OCI-LY1 (cell line): ENCODE results near the gene BUD31.
"Not testable (repeated sequence)": the region's sequence is repeated elsewhere in the genome, so short reads cannot be mapped to it uniquely, and the experiment has no call there.

Experiments
- H2AFZ ChIP-seq: fragments of 200-600 bp; sonication (generic), shearing (Covaris generic); 2 replicates; pipeline ENCODE4 v1.6.0; 2014; ENCODE audit warnings: antibody characterized with exemption, mild to moderate bottlenecking, low read length
- H3F3A ChIP-seq: fragments of 200-600 bp; sonication (generic), shearing (Covaris generic); 2 replicates; pipeline ENCODE4 v1.6.0; 2014; ENCODE audit warnings: mild to moderate bottlenecking, antibody characterized with exemption, low read length, moderate library complexity; ENCODE audit not compliant: insufficient read depth
- H3K27ac ChIP-seq: fragments of 200-600 bp; sonication (generic); 2 replicates; pipeline ENCODE4 v1.5.1; 2014; ENCODE audit warnings: low read length, mixed run types, mild to moderate bottlenecking, low read depth; ENCODE audit not compliant: poor library complexity, severe bottlenecking
- H3K27me3 ChIP-seq: fragments of 200-600 bp; sonication (generic); 2 replicates; pipeline ENCODE4 v1.6.0; 2014; ENCODE audit warnings: antibody characterized with exemption, mild to moderate bottlenecking, low read length, moderate library complexity; ENCODE audit not compliant: insufficient read depth
- H3K36me3 ChIP-seq: fragments of 200-600 bp; sonication (generic); 2 replicates; pipeline ENCODE4 v1.6.1; 2014; ENCODE audit warnings: mild to moderate bottlenecking, antibody characterized with exemption, low read length, moderate library complexity, mixed read lengths; ENCODE audit not compliant: insufficient read depth
- H3K4me1 ChIP-seq: fragments of 200-600 bp; sonication (generic); 2 replicates; pipeline ENCODE4 v1.5.1; 2014; ENCODE audit warnings: mild to moderate bottlenecking, low read length, moderate library complexity; ENCODE audit not compliant: insufficient read depth, severe bottlenecking
- H3K4me2 ChIP-seq: fragments of 200-600 bp; sonication (generic), shearing (Covaris generic); 2 replicates; pipeline ENCODE4 v1.6.1; 2014; ENCODE audit warnings: low read length
- H3K4me3 ChIP-seq: fragments of 200-600 bp; sonication (generic); 2 replicates; pipeline ENCODE4 v1.5.1; 2014; ENCODE audit warnings: low read length, low read depth, mild to moderate bottlenecking, mixed read lengths; ENCODE audit not compliant: poor library complexity, severe bottlenecking
- H3K79me2 ChIP-seq: fragments of 200-600 bp; shearing (Covaris generic); 2 replicates; pipeline ENCODE4 v1.6.1; 2016; ENCODE audit warnings: mixed run types, low read length, mixed read lengths; ENCODE audit not compliant: insufficient read depth
- H3K9ac ChIP-seq: fragments of 200-600 bp; sonication (generic), shearing (Covaris generic); 2 replicates; pipeline ENCODE4 v1.6.1; 2014; ENCODE audit warnings: mild to moderate bottlenecking, low read length, mixed read lengths
- H3K9me2 ChIP-seq: fragments of 200-600 bp; sonication (generic), shearing (Covaris generic); 2 replicates; pipeline ENCODE4 v1.6.1; 2014; ENCODE audit warnings: low read depth, mild to moderate bottlenecking, low read length, mixed read lengths
- H3K9me3 ChIP-seq: fragments of 200-600 bp; shearing (Covaris generic); 2 replicates; pipeline ENCODE4 v1.6.1; 2014; ENCODE audit warnings: low read length, mixed read lengths
- H4K20me1 ChIP-seq: fragments of 200-600 bp; sonication (generic), shearing (Covaris generic); 2 replicates; pipeline ENCODE4 v1.6.0; 2016; ENCODE audit warnings: mild to moderate bottlenecking, low read length; ENCODE audit not compliant: insufficient read depth
- EZH2 ChIP-seq: fragments of 200-600 bp; sonication (generic), shearing (Covaris generic); IDR thresholded peaks from 2 replicates; pipeline ENCODE4 v1.8.0; 2017; ENCODE audit warnings: borderline replicate concordance, mixed run types, mild to moderate bottlenecking, antibody characterized with exemption, low read length, moderate library complexity, mixed read lengths
- TF ChIP-seq, protein P1 (sequence below): fragments of 200-600 bp; sonication (generic), shearing (Covaris generic); IDR thresholded peaks from 2 replicates; pipeline ENCODE4 v1.5.1; 2017; ENCODE audit warnings: mild to moderate bottlenecking, antibody characterized with exemption, low read length, moderate library complexity, mixed read lengths

Gene BUD31

DNA sequence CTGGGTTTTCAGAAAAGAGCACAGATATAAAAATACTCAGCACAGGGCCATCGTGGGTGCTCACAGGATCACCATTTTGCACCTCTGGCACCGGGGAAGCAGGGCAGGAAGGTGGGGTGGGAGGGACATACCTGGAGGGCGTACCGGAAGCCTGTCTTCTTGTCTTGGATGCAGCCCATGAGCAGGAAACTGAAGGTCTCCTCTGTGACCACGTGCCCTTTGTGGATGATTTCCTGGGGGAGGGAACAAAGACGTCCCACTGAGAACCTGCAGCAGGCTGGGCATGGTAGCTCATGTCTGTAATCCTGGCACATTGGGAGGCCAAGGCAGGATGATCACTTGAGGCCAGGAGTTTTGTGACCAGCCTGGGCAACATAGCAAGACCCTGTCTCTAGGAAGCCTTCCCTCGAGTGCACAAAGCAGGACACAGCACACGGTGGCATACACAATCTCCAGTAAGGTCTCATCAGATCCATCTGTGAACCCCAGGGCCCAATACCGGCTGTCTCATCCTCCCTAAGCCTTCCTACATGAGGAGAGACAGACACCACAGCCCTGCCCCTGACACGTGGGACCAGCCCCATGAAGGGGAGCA is 20.3 kb downstream of the BUD31 start:
- Histone ChIP-seq H3K36me3 (peaks cover 71% of the 10 kb centered on the region), H3K4me1 (no peaks in the 10 kb centered on the region), H3K9me3 (no peaks in the 10 kb centered on the region)

DNA sequence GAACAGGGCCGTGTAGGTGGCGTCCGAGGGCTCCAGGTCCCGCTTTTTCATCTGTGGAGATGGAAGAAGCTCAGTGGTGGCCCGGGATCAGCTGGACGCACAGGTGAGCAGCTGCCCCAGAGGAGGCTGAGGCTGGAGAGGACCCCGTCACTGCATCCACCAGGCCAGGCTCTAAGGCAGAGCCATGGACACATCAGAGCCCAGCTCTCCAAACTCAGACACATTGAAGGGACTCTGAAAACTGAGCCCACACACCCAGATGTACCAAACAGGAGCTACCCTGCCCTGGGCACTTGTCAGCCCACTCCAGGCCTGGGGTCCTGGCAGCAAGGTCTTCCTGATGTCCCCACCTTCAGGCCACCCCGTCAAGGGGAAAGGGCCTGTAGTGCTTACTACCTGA is 21.0 kb downstream of the BUD31 start:
- no peak overlapping the region for H3K4me3 ChIP-seq
- H4K20me1 ChIP-seq, result no peaks in the 10 kb centered on the region
- H2AFZ ChIP-seq, result no peak overlapping the region
- H3K79me2 ChIP-seq, result no peaks in the 10 kb centered on the region
- H3K27me3 ChIP-seq, result no peaks in the 10 kb centered on the region
- no peaks in the 10 kb centered on the region for H3K9me2 ChIP-seq
- H3K36me3 ChIP-seq, result peaks cover 71% of the 10 kb centered on the region
- no peaks in the 10 kb centered on the region for H3F3A ChIP-seq
- no peak for TF ChIP-seq EZH2
- TF ChIP-seq, protein P1, sequence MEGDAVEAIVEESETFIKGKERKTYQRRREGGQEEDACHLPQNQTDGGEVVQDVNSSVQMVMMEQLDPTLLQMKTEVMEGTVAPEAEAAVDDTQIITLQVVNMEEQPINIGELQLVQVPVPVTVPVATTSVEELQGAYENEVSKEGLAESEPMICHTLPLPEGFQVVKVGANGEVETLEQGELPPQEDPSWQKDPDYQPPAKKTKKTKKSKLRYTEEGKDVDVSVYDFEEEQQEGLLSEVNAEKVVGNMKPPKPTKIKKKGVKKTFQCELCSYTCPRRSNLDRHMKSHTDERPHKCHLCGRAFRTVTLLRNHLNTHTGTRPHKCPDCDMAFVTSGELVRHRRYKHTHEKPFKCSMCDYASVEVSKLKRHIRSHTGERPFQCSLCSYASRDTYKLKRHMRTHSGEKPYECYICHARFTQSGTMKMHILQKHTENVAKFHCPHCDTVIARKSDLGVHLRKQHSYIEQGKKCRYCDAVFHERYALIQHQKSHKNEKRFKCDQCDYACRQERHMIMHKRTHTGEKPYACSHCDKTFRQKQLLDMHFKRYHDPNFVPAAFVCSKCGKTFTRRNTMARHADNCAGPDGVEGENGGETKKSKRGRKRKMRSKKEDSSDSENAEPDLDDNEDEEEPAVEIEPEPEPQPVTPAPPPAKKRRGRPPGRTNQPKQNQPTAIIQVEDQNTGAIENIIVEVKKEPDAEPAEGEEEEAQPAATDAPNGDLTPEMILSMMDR, result no peak
- H3K9ac ChIP-seq, result no peak overlapping the region
- no peak overlapping the region for H3K27ac ChIP-seq
- H3K4me2 ChIP-seq, result no peak overlapping the region
- H3K4me1 ChIP-seq, result no peaks in the 10 kb centered on the region
- no peaks in the 10 kb centered on the region for H3K9me3 ChIP-seq

More for the DNA sequence above, 20.3 kb downstream of the BUD31 start:
- Histone ChIP-seq H3K27ac (no peak overlapping the region), H3K4me3 (no peak overlapping the region), H2AFZ (no peak overlapping the region), H3K9me2 (no peaks in the 10 kb centered on the region), H4K20me1 (no peaks in the 10 kb centered on the region), H3K27me3 (no peaks in the 10 kb centered on the region), H3K9ac (no peak overlapping the region), H3K79me2 (no peaks in the 10 kb centered on the region), H3K4me2 (no peak overlapping the region), H3F3A (no peaks in the 10 kb centered on the region)
- TF ChIP-seq, protein P1, result no peak
- no peak for TF ChIP-seq EZH2

DNA sequence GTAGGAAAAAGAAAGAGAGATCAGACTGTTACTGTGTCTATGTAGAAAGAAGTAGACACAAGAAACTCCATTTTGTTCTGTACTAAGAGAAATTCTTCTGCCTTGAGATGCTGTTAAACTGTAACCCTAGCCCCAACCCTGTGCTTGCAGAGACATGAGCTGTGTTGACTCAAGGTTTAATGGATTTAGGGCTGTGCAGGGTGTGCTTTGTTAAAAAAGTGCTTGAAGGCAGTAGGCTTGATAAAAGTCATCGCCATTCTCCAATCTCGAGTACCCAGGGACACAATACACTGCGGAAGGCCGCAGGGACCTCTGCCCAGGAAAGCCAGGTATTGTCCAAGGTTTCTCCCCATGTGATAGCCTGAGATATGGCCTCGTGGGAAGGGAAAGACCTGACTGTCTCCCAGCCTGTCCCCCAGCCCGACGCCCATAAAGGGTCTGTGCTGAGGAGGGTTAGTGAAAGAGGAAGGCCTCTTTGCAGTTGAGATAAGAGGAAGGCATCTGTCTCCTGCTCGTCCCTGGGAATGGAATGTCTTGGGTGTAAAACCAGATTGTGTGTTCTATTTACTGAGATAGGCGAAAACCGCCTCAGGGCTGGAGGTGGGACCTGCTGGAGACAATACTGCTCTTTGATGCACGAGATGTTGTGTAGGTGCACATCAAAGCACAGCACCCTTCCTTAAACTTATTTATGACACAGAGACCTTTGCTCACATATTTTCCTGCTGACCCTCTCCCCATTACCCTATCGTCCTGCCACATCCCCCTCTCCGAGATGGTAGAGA is 23.2 kb downstream of the BUD31 start:
- not testable (repeated sequence) for H3K4me2 ChIP-seq, H3K79me2 ChIP-seq, H2AFZ ChIP-seq, H3K4me3 ChIP-seq, H4K20me1 ChIP-seq, H3K27ac ChIP-seq, H3K4me1 ChIP-seq, H3K9ac ChIP-seq, H3K9me3 ChIP-seq, H3K9me2 ChIP-seq, H3K27me3 ChIP-seq, H3F3A ChIP-seq
- H3K36me3 ChIP-seq, result peaks cover 65% of the 10 kb centered on the region
